ENCODE measurements around the gene APBB2.

GRCh38 chr4:41176340-41176739 lies 38.0 kb downstream of the APBB2 start:
- TF ChIP-seq CTCF (conservative IDR thresholded peaks at IDR 0.05; ENCODE audit: low read depth in 2 of 2) (no peak), EZH2 (IDR thresholded peaks at IDR 0.05; ENCODE audit: low read depth, unreplicated experiment) (no peak), REST (IDR thresholded peaks at IDR 0.05; ENCODE audit: unreplicated experiment) (no peak), POLR2AphosphoS5 (IDR thresholded peaks at IDR 0.05; ENCODE audit: low read depth) (no peak), EZH2phosphoT487 (IDR thresholded peaks at IDR 0.05; ENCODE audit: unreplicated experiment) (no peak), ZNF331 (CRISPR knock-in tag; IDR thresholded peaks at IDR 0.05; ENCODE audit: low read depth) (no peak), CREB1 (CRISPR knock-in tag; IDR thresholded peaks at IDR 0.05; ENCODE audit: low read depth) (no peak)
